Testis (tissue), 3 donors: ENCODE results near the gene ARSJ. TPM values are rescaled to one million over a fixed set of nuclear protein-coding genes. Genes with fewer than 3 reads are reported as not detected.
"Not testable (repeated sequence)": the region's sequence is repeated elsewhere in the genome, so short reads cannot be mapped to it uniquely, and the experiment has no call there.

Source experiments
- DNase-seq: peaks from one replicate; pipeline ENCODE4 v3.0.0-alpha.2; 2019
- H3K27ac ChIP-seq, 2 donors: fragments of 200-600 bp; sonication (generic); one replicate each; pipeline ENCODE4 v1.5.1; 2019
- H3K27me3 ChIP-seq: fragments of 200-600 bp; sonication (generic); one replicate; pipeline ENCODE4 v1.5.1; 2019
- H3K36me3 ChIP-seq: fragments of 200-600 bp; sonication (generic); one replicate; pipeline ENCODE4 v1.5.1; 2017; ENCODE audit warnings: low read depth; ENCODE audit errors: missing control alignments
- H3K4me1 ChIP-seq: fragments of 200-600 bp; sonication (generic); one replicate; pipeline ENCODE4 v1.5.1; 2019
- H3K4me3 ChIP-seq, 2 donors: fragments of 200-600 bp; sonication (generic); one replicate each; pipeline ENCODE4 v1.5.1; 2017 to 2019
- H3K9me3 ChIP-seq: fragments of 200-600 bp; sonication (generic); one replicate; pipeline ENCODE4 v1.5.1; 2017
- POLR2A ChIP-seq: fragments of 450-650 bp; IDR thresholded peaks from one replicate; pipeline ENCODE4 v1.6.1; 2017; ENCODE audit warnings: antibody characterized with exemption, mild to moderate bottlenecking, moderate library complexity
- WGBS, 2 donors: methylation state at CpG; one replicate each; pipeline ENCODE4 v1.1.5; 2018; 5-methylcytosine and 5-hydroxymethylcytosine counted together
- intact Hi-C: fragments of 100-400 bp; cut with DNase I; formaldehyde crosslinking; loops from one replicate; pipeline ENCODE4 v1.15.1; 2023; ENCODE audit warnings: low total_unique reads
- polyA plus RNA-seq: library from polyadenylated mRNA; stranded (reverse); fragments of 350-450 nt; fragmentation: Illumina TruSeq; extraction: RNeasy Lipid Tissue Mini Kit (QIAGEN cat#74804); gene quantifications from one replicate; pipeline ENCODE4 v1.2.3, GENCODE V29; 2014; ENCODE audit warnings: low read depth, low replicate concordance; ENCODE audit not compliant: insufficient read depth
- total RNA-seq, 2 donors: library from RNA; depleted of rRNA; stranded (reverse); fragments of >200 nt; gene quantifications; one replicate each; pipeline ENCODE4 v1.2.3, GENCODE V29; 2016
- TF ChIP-seq, protein P1 (sequence below), 3 experiments: fragments of 450-650 bp in 2 of 3; fragments of 200-600 bp in 1 of 3; sonication (generic) in 1 of 3; IDR thresholded peaks; one replicate each; pipeline ENCODE4 v1.5.1; 2016 to 2019; ENCODE audit warnings: antibody characterized with exemption in 3 of 3, mild to moderate bottlenecking in 2 of 3, moderate library complexity in 1 of 3

Gene ARSJ
- total and polyA plus RNA-seq, 3 donors from 2014 or later: 0.55 to 1.6 (median 0.74) TPM

DNA sequence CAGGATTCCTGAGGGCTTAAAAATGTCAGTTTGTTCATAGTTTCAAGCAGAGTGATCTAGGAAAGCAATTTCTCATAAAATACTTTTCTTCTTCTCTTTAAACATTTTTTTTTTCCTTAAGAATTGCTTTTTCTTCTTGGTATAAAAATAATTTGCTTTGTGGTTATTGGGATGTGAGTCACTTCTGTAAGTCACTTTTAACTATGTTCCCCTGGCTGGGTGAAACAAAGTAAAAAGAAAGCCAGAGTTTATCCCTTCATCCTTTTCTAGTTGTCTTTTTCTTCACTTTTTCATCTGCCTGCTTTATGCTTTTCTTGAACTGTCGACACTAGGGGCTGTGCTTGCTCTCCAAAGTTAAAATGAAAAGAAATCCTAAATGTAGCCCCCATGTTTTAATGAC lies 33.5 kb downstream of the ARSJ start:
- Histone ChIP-seq H3K36me3 (no peaks in the 10 kb centered on the region), H3K9me3 (no peaks in the 10 kb centered on the region), H3K4me1 (no peaks in the 10 kb centered on the region), H3K27me3 (no peaks in the 10 kb centered on the region), H3K4me3 (no peak overlapping the region), H3K27ac (no peak overlapping the region)
- TF ChIP-seq, protein P1, sequence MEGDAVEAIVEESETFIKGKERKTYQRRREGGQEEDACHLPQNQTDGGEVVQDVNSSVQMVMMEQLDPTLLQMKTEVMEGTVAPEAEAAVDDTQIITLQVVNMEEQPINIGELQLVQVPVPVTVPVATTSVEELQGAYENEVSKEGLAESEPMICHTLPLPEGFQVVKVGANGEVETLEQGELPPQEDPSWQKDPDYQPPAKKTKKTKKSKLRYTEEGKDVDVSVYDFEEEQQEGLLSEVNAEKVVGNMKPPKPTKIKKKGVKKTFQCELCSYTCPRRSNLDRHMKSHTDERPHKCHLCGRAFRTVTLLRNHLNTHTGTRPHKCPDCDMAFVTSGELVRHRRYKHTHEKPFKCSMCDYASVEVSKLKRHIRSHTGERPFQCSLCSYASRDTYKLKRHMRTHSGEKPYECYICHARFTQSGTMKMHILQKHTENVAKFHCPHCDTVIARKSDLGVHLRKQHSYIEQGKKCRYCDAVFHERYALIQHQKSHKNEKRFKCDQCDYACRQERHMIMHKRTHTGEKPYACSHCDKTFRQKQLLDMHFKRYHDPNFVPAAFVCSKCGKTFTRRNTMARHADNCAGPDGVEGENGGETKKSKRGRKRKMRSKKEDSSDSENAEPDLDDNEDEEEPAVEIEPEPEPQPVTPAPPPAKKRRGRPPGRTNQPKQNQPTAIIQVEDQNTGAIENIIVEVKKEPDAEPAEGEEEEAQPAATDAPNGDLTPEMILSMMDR (IDR thresholded peaks at IDR 0.05): no peak
- DNase-seq: no peak
- WGBS, 2 donors: 76 to 86% methylated on average over 1 of the region's 1 CpG
- intact Hi-C loops: no loop called here

DNA sequence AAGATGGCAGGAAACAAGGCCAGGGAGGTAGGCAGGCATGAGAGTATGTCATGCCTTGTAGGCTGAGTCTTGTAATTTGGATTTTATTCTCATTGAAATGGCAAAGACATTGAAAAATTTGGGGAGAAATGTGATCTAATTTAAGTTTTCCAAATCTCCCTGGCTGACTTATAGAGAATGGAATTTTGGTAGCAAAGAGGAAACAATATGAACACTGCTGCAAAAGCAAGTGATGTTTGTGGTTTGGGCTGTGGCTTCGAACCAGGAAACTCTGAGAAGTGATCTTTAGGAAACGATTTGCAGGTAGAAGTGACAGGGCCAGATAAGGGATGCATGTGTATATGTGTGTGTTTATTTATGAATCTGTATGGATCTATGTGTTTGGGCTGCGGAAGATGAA lies 35.6 kb downstream of the ARSJ start:
- WGBS, 2 donors: 77 to 91% methylated on average over 3 of the region's 3 CpGs
- Histone ChIP-seq H3K27ac (no peak overlapping the region), H3K4me3 (no peak overlapping the region), H3K36me3 (no peaks in the 10 kb centered on the region), H3K4me1 (no peaks in the 10 kb centered on the region), H3K27me3 (no peaks in the 10 kb centered on the region), H3K9me3 (no peaks in the 10 kb centered on the region)
- no peak for DNase-seq
- no peak for TF ChIP-seq POLR2A
- TF ChIP-seq, protein P1 (IDR thresholded peaks at IDR 0.05): no peak
- intact Hi-C loops: no loop called here

DNA sequence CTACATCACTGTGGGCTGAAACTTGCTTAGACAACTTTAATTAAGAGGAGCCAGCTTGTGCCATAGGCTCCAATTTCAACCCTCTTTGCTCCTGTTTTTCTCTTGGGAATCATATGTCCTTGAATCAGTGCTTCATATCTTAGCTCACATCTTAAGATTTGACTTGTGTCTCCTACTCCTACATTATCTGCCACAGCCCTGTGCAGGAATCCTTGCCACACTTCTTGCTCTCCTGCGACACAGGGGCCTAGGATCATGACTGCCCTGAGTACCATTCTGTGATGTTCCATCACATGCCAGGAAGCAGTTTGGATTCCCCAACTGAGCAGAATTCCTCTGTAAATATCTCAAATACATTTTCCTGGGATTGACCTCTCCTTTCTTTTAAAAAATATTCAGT lies 36.4 kb downstream of the ARSJ start:
- 29 to 100% methylated on average over 1 of the region's 1 CpG for WGBS, 2 donors
- intact Hi-C loops: no loop called here

DNA sequence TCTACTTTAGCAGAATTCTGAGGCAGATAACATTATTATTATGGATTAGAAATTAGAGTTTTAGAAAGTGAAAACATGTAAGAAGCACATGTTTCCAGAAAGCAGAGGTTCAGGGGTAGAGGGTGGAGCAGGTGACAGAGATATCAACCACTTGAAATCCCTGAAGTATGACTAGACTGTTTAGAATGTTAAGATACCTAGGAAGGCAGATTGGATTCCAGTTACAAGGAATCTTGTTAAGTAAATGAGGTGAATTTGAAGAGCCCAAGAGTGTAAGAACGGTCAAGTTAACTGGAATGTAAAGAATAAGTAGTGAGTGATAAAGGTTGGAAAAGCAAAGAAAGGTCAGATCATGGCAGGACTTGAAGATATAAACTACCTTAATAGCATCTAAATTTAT lies 37.6 kb downstream of the ARSJ start:
- WGBS, 2 donors: 72 to 92% methylated on average over 1 of the region's 1 CpG
- H3K9me3 ChIP-seq: no peaks in the 10 kb centered on the region
- no peak for TF ChIP-seq POLR2A
- TF ChIP-seq, protein P1 (IDR thresholded peaks at IDR 0.05): no peak
- no peak for DNase-seq
- no peaks in the 10 kb centered on the region for H3K27me3 ChIP-seq
- no peak overlapping the region for H3K4me3 ChIP-seq
- H3K4me1 ChIP-seq: no peaks in the 10 kb centered on the region
- no peak overlapping the region for H3K27ac ChIP-seq
- intact Hi-C loops: no loop called here
- H3K36me3 ChIP-seq: no peaks in the 10 kb centered on the region

More for the DNA sequence above, 36.4 kb downstream of the ARSJ start:
- Histone ChIP-seq H3K36me3 (no peaks in the 10 kb centered on the region), H3K27me3 (no peaks in the 10 kb centered on the region), H3K9me3 (no peaks in the 10 kb centered on the region), H3K4me1 (no peaks in the 10 kb centered on the region), H3K4me3 (no peak overlapping the region), H3K27ac (no peak overlapping the region)
- TF ChIP-seq, protein P1 (IDR thresholded peaks at IDR 0.05): no peak
- TF ChIP-seq POLR2A: no peak
- DNase-seq: no peak

DNA sequence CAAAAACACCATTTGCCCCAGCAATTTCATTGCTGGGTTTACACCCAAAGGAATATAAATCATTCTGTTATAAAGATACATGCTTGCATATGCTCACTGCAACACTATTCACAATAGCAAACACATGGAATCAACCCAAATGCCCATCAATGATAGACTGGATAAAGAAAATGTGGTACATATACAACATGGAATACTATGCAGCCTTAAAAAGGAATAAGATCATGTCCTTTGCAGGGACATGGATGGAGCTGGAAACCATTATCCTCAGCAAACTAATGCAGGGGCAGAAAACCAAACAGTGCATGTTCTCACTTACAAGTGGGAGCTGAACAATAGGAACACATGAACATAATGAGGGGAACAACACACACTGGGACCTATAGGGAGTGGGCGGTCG lies 39.3 kb downstream of the ARSJ start:
- intact Hi-C loops, DNase-seq: not testable (repeated sequence)
- WGBS, 2 donors: 88 to 98% methylated on average over 2 of the region's 2 CpGs

More for the DNA sequence above, 39.3 kb downstream of the ARSJ start:
- not testable (repeated sequence) for H3K4me3 ChIP-seq, H3K27me3 ChIP-seq, H3K9me3 ChIP-seq, H3K4me1 ChIP-seq, H3K36me3 ChIP-seq, H3K27ac ChIP-seq
